Pulmonary artery endothelial cell (primary cell): Measurements from ENCODE around the gene ABHD17A. TPM values are rescaled to one million over a fixed set of nuclear protein-coding genes. Genes with fewer than 3 reads are reported as not detected.

Experiments
- DNase-seq: peaks from one replicate; pipeline ENCODE4 v3.0.0-alpha.2; 2011; ENCODE audit warnings: low read depth, low spot score
- total RNA-seq: library from RNA; depleted of rRNA; stranded (reverse); fragments of >200 nt; gene quantifications from 2 replicates; pipeline ENCODE4 v1.2.3, GENCODE V29; 2014

The ABHD17A gene
- total RNA-seq, 1 donor from 2014 or later = 128 TPM

DNA sequence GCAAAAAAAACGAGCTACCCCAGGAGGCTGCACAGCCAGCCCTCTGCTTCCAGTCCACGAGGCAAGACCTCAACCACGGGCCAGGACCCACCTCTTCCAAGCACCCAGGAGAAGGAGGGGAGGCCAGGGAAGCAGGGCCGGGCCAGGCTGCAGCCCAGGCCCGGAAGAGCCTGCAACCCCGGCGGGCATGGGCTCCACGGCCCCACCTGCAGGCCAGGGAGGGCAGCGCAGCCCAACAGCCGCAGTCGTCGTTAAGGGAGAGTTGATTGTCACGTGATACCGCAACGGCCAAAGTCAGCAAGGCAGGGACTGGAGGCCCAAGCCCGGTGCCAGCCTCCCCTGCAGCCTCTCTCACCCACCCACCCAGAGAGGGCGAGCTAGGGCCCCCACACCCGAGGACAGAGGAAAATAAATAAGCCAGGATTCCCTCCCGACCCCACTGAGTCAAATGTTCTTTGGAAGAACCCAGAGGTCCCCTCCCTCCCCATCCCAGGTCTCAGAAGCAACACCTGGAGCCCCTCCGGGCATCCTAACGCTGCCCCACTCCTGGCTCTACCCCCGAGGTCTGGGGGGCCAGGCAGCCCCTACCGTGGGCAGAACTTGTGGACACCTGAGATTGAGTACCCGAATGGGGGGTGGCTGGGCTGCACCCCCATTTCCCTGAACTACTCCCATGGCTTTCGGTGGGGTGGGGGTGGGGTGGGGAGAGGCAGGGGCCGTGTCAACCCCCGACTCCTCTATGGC is 31.8 kb downstream of the ABHD17A start:
- DNase-seq = no peak

DNA sequence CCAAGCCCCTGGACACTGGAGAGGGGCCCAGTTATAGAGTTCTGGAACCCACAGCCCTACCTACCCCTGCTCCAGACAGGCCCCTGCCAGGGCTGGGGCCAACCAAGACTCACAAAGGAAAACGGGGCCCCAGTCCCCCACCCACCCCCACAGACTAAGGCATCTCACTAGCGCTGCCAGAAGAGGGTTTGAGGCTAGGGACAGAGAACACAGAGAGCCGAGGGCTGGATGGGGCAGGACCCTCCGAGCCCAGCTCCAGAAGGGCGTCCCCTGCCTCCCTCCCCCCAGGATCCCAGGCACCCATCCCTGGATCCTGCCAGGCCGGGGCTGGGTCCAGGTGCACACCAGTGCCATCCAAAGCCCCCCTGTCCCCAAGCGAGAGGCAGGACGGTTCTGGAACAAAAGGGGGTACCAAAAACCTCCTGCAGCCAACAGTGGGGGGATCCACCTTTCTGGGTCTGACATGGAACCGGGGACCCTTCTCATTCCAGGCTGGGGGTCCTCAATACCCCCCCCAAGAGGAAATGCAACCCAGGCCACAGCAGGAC is 32.6 kb downstream of the ABHD17A start:
- DNase-seq = no peak

GRCh38 chr19:1851654-1852580 is 33.4 kb downstream of the ABHD17A start:
- no peak for DNase-seq

- no peak for DNase-seq
Observed at GRCh38 chr19:1850809-1851653, 34.3 kb downstream of the ABHD17A start.

DNA sequence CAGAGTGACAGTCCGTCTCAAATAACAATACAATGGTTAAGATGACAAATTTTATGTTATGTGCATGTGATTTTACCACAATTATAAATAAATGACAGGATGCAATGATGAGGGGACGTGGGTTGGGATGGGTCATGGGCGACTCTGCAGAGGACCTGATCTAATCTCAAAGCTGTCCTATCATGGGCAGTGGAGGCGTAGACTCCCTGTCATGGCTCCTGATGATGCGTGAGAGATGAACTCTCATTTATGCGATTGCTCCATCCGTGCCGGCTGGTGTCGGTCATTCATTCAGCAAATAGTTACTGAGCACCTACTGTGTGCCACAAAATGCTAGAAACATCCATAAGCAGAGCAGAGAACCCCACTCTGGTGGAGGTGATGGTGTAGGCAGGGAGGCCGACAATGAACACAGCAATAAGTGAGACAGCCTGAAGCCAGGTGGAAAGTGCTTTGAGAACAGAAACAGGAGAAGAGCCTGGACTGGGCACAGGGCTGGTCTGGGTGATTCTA is 35.4 kb downstream of the ABHD17A start:
- no peak for DNase-seq

GRCh38 chr19:1849132-1849474 is 36.2 kb downstream of the ABHD17A start:
- no peak for DNase-seq

GRCh38 chr19:1848399-1849131 is 36.7 kb downstream of the ABHD17A start, which contains the start of gene REXO1:
Gene REXO1, minus strand, starts transcription at chr19:1848483. Its CDS starts 125 bp downstream, at chr19:1848358.
- peak; percentile 64 for DNase-seq

DNA sequence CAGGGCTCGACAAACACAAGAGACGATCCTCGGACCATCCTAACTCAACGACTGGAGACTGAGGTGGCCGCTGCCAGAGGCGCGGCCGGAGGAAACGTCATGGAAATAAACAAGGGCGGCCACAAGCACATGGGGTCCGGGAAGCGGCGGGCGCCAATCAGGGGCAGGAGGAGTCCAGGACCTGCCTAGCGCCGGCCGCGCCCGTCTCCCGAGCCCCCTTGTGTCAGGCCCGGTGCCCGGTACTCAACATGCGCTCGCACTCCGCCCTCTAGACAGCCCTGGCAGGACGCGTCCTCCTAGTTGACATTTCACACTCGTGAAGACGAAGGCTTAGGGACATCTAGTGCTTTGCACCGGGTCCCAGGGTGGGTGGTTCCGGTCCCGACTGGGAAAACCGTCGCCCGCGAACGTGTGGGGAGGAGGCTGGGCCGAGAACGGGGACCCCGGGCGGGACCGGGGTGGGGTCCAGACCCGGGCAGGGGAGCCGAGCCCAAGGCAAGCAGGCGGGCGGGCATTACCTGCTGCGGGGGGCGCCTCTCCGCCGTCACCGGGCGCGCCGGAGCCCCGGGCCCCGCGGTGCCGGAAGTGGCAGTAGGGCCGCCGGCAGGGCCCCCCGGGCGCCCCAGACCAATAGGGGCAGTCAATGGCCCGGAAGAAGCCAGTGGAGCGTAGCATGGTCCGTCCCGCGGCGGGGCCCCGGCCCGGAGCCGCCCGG is 37.5 kb downstream of the ABHD17A start:
- DNase-seq = no peak

GRCh38 chr19:1847348-1847683 is 38.0 kb downstream of the ABHD17A start:
- no peak for DNase-seq

DNA sequence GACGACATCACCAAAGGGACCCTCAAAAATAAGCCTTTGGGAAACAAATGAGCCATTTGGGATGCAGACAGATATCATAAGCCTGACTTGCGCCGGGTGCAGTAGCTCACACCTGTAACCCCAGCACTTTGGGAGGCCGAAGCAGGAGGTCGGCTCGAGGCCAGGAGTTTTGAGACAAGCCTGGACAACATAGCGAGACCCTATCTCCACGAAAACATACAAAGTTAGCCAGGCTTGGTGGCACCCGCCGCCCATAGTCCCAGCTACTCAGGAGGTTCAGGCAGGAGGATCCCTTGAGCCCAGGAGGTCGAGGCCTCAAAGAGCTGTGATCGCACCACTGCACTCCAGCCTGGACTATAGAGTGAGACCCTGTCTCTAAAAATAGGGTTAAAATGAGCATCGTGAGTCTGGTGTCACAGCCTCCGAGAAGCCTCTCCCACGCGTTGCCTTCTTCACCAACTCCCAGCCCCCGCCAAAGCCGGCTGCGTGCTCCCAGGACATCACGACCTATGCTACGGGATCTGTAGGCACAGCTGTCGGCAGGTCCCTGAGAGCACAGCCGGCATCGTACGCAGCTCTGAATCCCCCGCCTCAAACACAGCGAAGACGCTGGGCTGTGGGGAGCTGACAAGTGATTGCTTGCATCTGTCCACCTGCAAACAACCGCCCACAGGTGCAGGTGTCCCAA is 38.6 kb downstream of the ABHD17A start:
- no peak for DNase-seq

- no peak for DNase-seq
Observed at GRCh38 chr19:1845642-1846041, 39.7 kb downstream of the ABHD17A start.

DNA sequence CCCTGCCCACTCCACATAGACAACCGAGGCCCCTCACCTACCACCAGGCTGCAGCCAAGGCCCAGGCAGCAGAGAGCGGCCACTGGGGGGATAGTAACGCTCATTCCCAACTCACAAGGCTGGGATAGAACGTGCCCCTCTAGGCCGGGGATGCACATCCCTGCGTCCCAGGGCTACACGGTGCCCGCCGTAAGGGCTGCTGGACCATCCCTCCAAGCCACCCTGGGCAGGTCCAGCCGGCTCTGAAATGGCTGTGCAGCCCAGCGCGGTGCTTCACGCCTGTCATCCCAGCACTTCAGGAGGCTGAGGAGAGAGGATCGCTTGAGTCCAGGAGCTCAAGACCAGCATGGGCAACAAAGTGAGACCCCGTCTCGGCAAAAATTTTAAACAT is 40.2 kb downstream of the ABHD17A start:
- no peak for DNase-seq

DNA sequence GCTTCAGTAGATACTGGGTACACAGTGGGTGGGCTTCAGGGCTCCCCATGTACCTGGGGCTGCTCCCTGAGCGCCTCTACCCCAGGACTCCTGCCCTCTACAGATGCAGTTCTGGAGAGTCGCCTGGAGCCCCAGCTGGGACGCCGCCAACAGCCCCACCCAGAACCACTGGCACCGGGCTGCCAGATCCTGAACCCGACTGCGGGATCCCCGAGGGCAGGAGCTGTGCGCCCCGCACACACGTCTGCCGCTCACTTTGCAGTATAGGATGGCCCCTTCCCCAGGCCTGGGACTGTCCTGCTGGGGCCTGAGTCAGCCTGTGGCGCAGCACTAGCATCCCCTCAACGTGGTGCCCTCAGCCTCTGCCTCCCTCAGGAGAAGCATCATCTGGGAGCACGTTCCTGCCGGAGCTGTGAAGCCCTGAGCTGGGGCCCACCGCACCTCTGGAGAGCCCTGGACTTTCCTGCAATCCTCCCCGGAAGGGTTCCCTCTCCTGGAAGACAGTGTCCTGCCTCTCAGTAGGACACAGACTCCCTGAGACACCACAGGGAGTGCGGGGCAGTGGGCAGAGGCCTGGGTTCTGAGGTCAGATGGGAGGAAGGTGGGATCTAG is 40.7 kb downstream of the ABHD17A start:
- no peak for DNase-seq

- no peak for DNase-seq
Observed at GRCh38 chr19:1843646-1844394, 41.5 kb downstream of the ABHD17A start.

GRCh38 chr19:1843116-1843515 is 42.2 kb downstream of the ABHD17A start:
- no peak for DNase-seq

DNA sequence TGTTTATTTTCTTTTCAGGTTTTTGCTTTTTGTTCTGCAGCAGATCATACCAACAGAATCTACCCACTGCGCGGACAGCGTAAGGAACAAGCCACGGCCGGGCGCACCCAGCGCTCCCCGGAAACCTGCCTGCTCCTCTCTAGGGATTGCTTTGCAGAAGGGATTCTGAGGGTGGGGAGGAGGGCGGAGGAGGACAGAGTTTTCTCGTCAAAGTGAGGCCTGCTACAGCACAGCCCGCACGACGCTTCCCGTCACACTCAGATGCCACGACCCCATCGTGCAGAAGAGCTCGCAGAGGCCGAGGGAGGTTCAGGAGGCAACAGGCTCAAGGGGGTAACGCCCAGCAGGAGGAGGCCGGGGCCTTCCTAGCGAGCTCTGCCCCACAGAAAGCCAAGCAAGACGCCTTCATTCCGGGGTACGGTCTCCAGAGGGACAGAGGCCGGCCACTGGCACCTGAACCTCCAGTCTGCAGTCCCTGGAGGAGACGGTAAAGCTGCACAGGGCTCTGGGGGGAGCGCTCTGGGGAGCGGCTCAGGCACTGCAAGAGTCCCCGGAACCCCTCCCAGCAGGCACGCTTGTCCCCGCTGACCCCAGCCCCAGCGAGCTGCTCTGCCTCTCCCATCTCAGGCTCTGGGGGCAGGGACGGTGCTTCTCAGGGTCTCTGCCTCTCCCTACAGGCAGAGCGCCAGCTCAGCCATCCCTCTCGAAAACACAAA is 43.9 kb downstream of the ABHD17A start:
- DNase-seq = no peak

GRCh38 chr19:1840541-1841115 is 44.7 kb downstream of the ABHD17A start:
- no peak for DNase-seq
